HEK293T (cell line): ENCODE results near the gene SLC35G3.
"Not testable (repeated sequence)": the region's sequence is repeated elsewhere in the genome, so short reads cannot be mapped to it uniquely, and the experiment has no call there.

Experiments
- CTCF ChIA-PET: fragments of 350-600 bp; formaldehyde crosslinking; extraction: SDS; loops from one replicate; lab custom pipeline; 2021; ENCODE audit warnings: antibody characterized with exemption, inconsistent platforms; lab: Yijun Ruan, JAX
- POLR2A ChIA-PET: fragments of 350-600 bp; formaldehyde crosslinking; extraction: SDS; loops from one replicate; lab custom pipeline; 2020; ENCODE audit warnings: antibody characterized with exemption, inconsistent platforms; lab: Yijun Ruan, JAX
- DNase-seq: peaks from one replicate; pipeline ENCODE4 v3.0.0; 2012; ENCODE audit warnings: mixed read lengths; ENCODE audit errors: extremely low spot score
- ARNT ChIP-seq: fragments of 450-650 bp; IDR thresholded peaks from 2 replicates; pipeline ENCODE4 v1.6.1; 2017; ENCODE audit warnings: mild to moderate bottlenecking
- BHLHE40 ChIP-seq: fragments of 450-650 bp; IDR thresholded peaks from 2 replicates; pipeline ENCODE4 v1.6.1; 2016; ENCODE audit warnings: mild to moderate bottlenecking, moderate library complexity, borderline replicate concordance
- CTBP1 ChIP-seq: fragments of 450-650 bp; IDR thresholded peaks from 2 replicates; pipeline ENCODE4 v1.6.1; 2016; ENCODE audit warnings: borderline replicate concordance
- ELF4 ChIP-seq: fragments of 450-650 bp; IDR thresholded peaks from 2 replicates; pipeline ENCODE4 v1.6.1; 2017; ENCODE audit warnings: antibody characterized with exemption
- FOXA1 ChIP-seq: fragments of 450-650 bp; IDR thresholded peaks from 2 replicates; pipeline ENCODE4 v1.6.1; 2016; ENCODE audit warnings: mild to moderate bottlenecking
- FOXK2 ChIP-seq: fragments of 450-650 bp; IDR thresholded peaks from 2 replicates; pipeline ENCODE4 v1.6.1; 2016; ENCODE audit warnings: mild to moderate bottlenecking
- FOXM1 ChIP-seq: fragments of 450-650 bp; IDR thresholded peaks from 2 replicates; pipeline ENCODE4 v1.6.1; 2017; ENCODE audit warnings: mild to moderate bottlenecking, borderline replicate concordance
- HDGF ChIP-seq: fragments of 450-650 bp; IDR thresholded peaks from 2 replicates; pipeline ENCODE4 v1.6.1; 2017; ENCODE audit warnings: antibody characterized with exemption, borderline replicate concordance
- L3MBTL2 ChIP-seq: fragments of 450-650 bp; conservative IDR thresholded peaks from 2 replicates; pipeline ENCODE4 v1.6.1; 2016; ENCODE audit warnings: mild to moderate bottlenecking
- LEF1 ChIP-seq: fragments of 450-650 bp; IDR thresholded peaks from 2 replicates; pipeline ENCODE4 v1.6.1; 2017; ENCODE audit warnings: mild to moderate bottlenecking, borderline replicate concordance
- NFRKB ChIP-seq: fragments of 450-650 bp; IDR thresholded peaks from 2 replicates; pipeline ENCODE4 v1.6.1; 2016; ENCODE audit warnings: mild to moderate bottlenecking, moderate library complexity
- PKNOX1 ChIP-seq: fragments of 450-650 bp; IDR thresholded peaks from 2 replicates; pipeline ENCODE4 v1.6.1; 2016
- SP1 ChIP-seq: fragments of 450-650 bp; IDR thresholded peaks from 2 replicates; pipeline ENCODE4 v1.6.1; 2017
- SUZ12 ChIP-seq: fragments of 450-650 bp; IDR thresholded peaks from 2 replicates; pipeline ENCODE4 v1.6.1; 2016; ENCODE audit warnings: mild to moderate bottlenecking
- TARDBP ChIP-seq: fragments of 450-650 bp; IDR thresholded peaks from 2 replicates; pipeline ENCODE4 v1.6.1; 2016
- ZNF384 ChIP-seq: fragments of 450-650 bp; IDR thresholded peaks from 2 replicates; pipeline ENCODE4 v1.6.1; 2016

SLC35G3 gene

DNA sequence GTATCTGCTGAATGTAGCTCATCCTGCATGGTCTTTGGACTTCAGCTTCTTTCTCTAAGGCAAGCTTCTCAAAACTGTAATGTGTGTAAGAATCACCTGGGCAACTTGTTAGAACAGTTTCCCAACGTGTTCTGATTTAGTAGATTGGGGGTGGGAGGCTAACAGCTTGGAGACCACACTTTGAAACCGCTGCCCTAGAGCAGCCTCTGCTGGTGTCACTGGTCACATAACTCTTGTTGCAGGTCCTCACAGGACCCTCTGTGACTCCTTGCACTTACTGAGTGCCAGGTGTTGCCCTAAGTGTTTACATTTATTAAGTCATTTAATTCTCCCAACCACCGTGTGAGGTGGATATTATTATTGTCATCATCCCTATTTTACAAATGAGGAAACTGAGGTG is 9.9 kb downstream of the SLC35G3 start:
- DNase-seq, result no peak
- ChIA-PET CTCF (no interaction called here), POLR2A (interaction anchor here (0.5 kb wide), 1 partner anchor 915 kb away, joined by 3 read pairs; no protein-coding TSS in a partner anchor)
- TF ChIP-seq BHLHE40 (no peak), ZNF384 (no peak), FOXK2 (no peak), ARNT (no peak), SUZ12 (no peak), FOXA1 (no peak), CTBP1 (no peak), L3MBTL2 (no peak), NFRKB (no peak), PKNOX1 (no peak), SP1 (no peak), TARDBP (no peak), HDGF (no peak), FOXM1 (no peak), LEF1 (no peak), ELF4 (no peak)

- ChIA-PET POLR2A (no interaction called here), CTCF (interaction anchor here (0.6 kb wide), 1 partner anchor 821 kb away, joined by 3 read pairs; no protein-coding TSS in a partner anchor)
- TF ChIP-seq FOXA1 (no peak), NFRKB (no peak), SP1 (no peak), CTBP1 (no peak)
- DNase-seq, result no peak
Observed at GRCh38 chr17:35183332-35183731, 10.9 kb downstream of the SLC35G3 start.

DNA sequence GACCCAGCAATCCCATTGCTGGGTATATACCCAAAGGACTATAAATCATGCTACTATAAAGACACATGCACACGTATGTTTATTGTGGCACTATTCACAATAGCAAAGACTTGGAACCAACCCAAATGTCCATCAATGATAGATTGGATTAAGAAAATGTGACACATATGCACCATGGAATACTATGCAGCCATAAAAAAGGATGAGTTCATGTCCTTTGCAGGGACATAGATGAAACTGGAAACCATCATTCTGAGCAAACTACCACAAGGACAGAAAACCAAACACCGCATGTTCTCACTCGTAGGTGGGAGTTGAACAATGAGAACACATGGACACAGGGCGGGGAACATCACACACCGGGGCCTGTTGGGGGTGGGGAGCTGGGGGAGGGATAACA is 14.8 kb downstream of the SLC35G3 start:
- CTCF ChIA-PET, POLR2A ChIA-PET, DNase-seq: not testable (repeated sequence)

- ChIA-PET CTCF (no interaction called here), POLR2A (no interaction called here)
- DNase-seq, result no peak
- TF ChIP-seq BHLHE40 (no peak), ARNT (no peak), ZNF384 (no peak), SP1 (no peak), ELF4 (no peak), FOXK2 (no peak), SUZ12 (no peak), FOXA1 (no peak), NFRKB (no peak), FOXM1 (no peak), PKNOX1 (no peak), L3MBTL2 (no peak), TARDBP (no peak), LEF1 (no peak), HDGF (no peak)
Observed at GRCh38 chr17:35176897-35177296, 17.3 kb downstream of the SLC35G3 start.

GRCh38 chr17:35175638-35176415 is 18.4 kb downstream of the SLC35G3 start:
- TF ChIP-seq SP1 (no peak), ARNT (no peak), SUZ12 (no peak), NFRKB (no peak), ZNF384 (no peak), LEF1 (no peak), ELF4 (no peak), FOXM1 (no peak), FOXA1 (no peak), L3MBTL2 (no peak), TARDBP (no peak), CTBP1 (no peak)
- POLR2A ChIA-PET, result no interaction called here
- CTCF ChIA-PET, result interaction anchor here (0.7 kb wide), 1 partner anchor 438 kb away, joined by 3 read pairs; no protein-coding TSS in a partner anchor
- no peak for DNase-seq

DNA sequence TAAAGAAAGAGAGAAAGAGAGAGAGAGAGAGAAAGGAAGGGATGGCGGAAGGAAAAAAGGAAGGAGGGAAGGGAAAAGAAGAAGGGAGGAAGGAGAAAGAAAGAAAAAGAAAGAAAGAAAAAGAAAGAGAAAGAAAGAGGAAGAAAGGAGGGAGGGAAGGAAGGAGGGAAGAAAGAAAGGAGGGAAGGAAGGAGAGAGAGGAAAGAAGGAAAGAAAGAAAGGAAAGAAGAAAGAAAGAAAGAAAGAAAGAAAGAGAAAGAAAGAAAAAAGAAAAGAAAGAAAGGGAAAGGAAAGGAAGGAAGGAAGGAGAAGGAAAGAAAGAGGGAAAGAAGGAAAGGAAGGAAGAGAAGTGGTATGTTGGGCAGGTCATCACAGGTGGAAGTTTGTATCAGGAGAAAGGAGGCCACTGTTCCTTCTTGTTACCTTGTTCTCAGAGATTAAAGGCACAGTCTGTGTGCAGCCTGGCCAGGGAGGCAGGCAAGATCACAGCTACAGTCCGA is 19.3 kb downstream of the SLC35G3 start:
- POLR2A ChIA-PET, result no interaction called here

DNA sequence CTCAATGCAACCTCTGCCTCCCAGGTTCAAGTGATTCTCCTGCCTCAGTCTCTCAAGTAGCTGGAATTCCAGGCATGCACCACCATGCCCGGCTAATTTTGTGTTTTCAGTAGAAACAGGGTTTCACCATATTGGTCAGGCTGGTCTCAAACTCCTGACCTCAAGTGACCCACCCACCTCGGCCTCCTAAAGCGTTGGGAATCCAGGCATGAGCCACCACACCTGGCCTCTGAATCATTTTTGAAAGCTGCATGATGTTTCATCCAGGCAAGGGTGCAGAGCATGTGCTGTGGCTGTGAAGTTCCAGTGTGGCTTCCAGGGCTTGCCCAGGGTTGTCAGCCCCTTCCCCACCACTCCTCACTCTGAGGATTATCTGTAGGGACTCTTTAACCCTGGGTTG is 21.9 kb downstream of the SLC35G3 start:
- POLR2A ChIA-PET, DNase-seq, CTCF ChIA-PET: not testable (repeated sequence)

More for the DNA sequence above, 19.3 kb downstream of the SLC35G3 start:
- no peak for TF ChIP-seq BHLHE40
- TF ChIP-seq L3MBTL2, result no peak
- TF ChIP-seq ZNF384, result no peak
- no peak for TF ChIP-seq HDGF
- TF ChIP-seq CTBP1, result no peak
- no peak for TF ChIP-seq SUZ12
- TF ChIP-seq NFRKB, result no peak
- TF ChIP-seq FOXA1, result no peak
- no peak for TF ChIP-seq FOXM1
- TF ChIP-seq SP1, result no peak
- TF ChIP-seq ELF4, result no peak
- TF ChIP-seq ARNT, result no peak
- TF ChIP-seq PKNOX1, result no peak
- no peak for TF ChIP-seq TARDBP
- no peak for TF ChIP-seq LEF1
- TF ChIP-seq FOXK2, result no peak
- no peak for DNase-seq
- CTCF ChIA-PET, result interaction anchor here (0.7 kb wide), 1 partner anchor 439 kb away, joined by 3 read pairs; no protein-coding TSS in a partner anchor
